Neural crest cell (in vitro differentiated cells): ENCODE measurements around the gene NDUFV3. TPM values are rescaled to one million over a fixed set of nuclear protein-coding genes. Genes with fewer than 3 reads are reported as not detected.

Source experiments
- DNase-seq: peaks from one replicate; pipeline ENCODE4 v3.0.0; 2021; ENCODE audit warnings: low read depth, mixed read lengths, low spot score
- H3K27ac Mint-ChIP-seq: one replicate; pipeline ENCODE4 v1.8.0; 2021; ENCODE audit warnings: mild to moderate bottlenecking, mixed read lengths; ENCODE audit not compliant: unreplicated experiment
- H3K27me3 Mint-ChIP-seq: 2 replicates; pipeline ENCODE4 v1.8.0; 2021; ENCODE audit warnings: low read depth, mild to moderate bottlenecking, mixed read lengths
- H3K36me3 Mint-ChIP-seq: 2 replicates; pipeline ENCODE4 v1.8.0; 2021; ENCODE audit warnings: low read depth, mild to moderate bottlenecking, mixed read lengths
- H3K4me1 Mint-ChIP-seq: 2 replicates; pipeline ENCODE4 v1.8.0; 2021; ENCODE audit warnings: mixed read lengths
- H3K4me3 Mint-ChIP-seq: one replicate; pipeline ENCODE4 v1.8.0; 2021; ENCODE audit warnings: mild to moderate bottlenecking, mixed read lengths
- H3K9me3 Mint-ChIP-seq: 2 replicates; pipeline ENCODE4 v1.8.0; 2021; ENCODE audit warnings: mixed read lengths
- total RNA-seq: library from RNA; stranded (reverse); gene quantifications from 2 replicates; pipeline ENCODE4 v1.2.1, GENCODE V29; 2021
- TF ChIP-seq, protein P1 (sequence below): fragments of 200-600 bp; sonication (generic); conservative IDR thresholded peaks from 2 replicates; pipeline ENCODE4 v1.5.0; 2021; ENCODE audit warnings: antibody characterized with exemption, mild to moderate bottlenecking

Gene NDUFV3
- total RNA-seq, 1 donor from 2014 or later = 38.1 TPM

GRCh38 chr21:42850866-42851391 is 42.2 kb upstream of the NDUFV3 start:
- Mint-ChIP-seq H3K36me3 (peaks cover 9% of the 10 kb centered on the region), H3K27ac (no peak overlapping the region), H3K4me1 (no peaks in the 10 kb centered on the region), H3K27me3 (no peaks in the 10 kb centered on the region), H3K9me3 (no peaks in the 10 kb centered on the region), H3K4me3 (no peak overlapping the region)
- DNase-seq = no peak
- TF ChIP-seq, protein P1, sequence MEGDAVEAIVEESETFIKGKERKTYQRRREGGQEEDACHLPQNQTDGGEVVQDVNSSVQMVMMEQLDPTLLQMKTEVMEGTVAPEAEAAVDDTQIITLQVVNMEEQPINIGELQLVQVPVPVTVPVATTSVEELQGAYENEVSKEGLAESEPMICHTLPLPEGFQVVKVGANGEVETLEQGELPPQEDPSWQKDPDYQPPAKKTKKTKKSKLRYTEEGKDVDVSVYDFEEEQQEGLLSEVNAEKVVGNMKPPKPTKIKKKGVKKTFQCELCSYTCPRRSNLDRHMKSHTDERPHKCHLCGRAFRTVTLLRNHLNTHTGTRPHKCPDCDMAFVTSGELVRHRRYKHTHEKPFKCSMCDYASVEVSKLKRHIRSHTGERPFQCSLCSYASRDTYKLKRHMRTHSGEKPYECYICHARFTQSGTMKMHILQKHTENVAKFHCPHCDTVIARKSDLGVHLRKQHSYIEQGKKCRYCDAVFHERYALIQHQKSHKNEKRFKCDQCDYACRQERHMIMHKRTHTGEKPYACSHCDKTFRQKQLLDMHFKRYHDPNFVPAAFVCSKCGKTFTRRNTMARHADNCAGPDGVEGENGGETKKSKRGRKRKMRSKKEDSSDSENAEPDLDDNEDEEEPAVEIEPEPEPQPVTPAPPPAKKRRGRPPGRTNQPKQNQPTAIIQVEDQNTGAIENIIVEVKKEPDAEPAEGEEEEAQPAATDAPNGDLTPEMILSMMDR = peak; percentile 49

DNA sequence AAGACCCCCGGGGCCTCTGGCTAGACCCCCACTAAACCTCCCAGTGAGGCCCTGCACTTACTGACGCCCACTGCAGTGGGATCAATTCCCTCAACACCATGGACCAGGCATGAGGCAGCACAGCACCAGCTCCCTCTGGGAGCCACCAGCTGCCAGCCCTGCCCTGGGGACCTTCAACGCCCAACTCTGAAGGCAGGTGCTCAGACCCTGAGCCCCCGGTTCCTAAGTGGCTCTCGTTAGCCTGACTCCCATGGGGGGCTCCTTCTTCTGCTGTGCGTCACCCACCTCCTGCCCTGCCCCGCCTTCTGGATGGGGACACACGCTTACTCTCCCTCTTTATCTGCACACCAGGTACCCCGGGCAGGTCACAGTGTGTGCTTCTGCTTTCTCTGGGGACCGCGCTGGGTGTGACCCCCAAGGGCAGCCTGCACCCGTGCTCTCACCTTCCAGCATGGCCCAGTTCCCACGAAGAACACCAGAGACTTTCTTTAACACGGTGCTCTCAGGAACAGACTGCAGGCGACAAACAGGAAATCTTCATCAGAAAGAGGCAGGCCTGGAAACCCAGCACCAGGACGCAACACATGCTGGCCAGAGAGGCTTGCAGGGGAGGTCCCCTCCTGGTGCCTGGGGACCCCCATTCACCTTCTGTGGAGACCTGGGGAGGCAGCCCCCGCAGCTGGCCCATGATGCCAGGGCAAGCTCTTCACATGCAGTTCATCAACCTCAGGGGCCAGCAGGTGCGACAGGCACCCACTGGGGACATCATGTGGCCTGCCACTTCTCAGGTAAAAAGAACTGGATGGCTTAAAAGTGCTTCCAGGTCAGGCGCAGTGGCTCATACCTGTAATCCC is 41.1 kb upstream of the NDUFV3 start:
- TF ChIP-seq, protein P1 = no peak
- no peaks in the 10 kb centered on the region for H3K4me1 Mint-ChIP-seq
- no peak for DNase-seq
- no peak overlapping the region for H3K4me3 Mint-ChIP-seq
- H3K9me3 Mint-ChIP-seq = no peaks in the 10 kb centered on the region
- H3K27me3 Mint-ChIP-seq = no peaks in the 10 kb centered on the region
- H3K27ac Mint-ChIP-seq = peak overlapping the region; percentile 78
- H3K36me3 Mint-ChIP-seq = peaks cover 11% of the 10 kb centered on the region

GRCh38 chr21:42852925-42853570 is 40.1 kb upstream of the NDUFV3 start:
- Mint-ChIP-seq H3K4me3 (no peak overlapping the region), H3K36me3 (peaks cover 10% of the 10 kb centered on the region), H3K9me3 (no peaks in the 10 kb centered on the region), H3K27ac (no peak overlapping the region), H3K27me3 (no peaks in the 10 kb centered on the region), H3K4me1 (no peaks in the 10 kb centered on the region)
- no peak for DNase-seq
- TF ChIP-seq, protein P1 = no peak

- H3K27ac Mint-ChIP-seq = no peak overlapping the region
- H3K4me3 Mint-ChIP-seq = no peak overlapping the region
- H3K9me3 Mint-ChIP-seq = no peaks in the 10 kb centered on the region
- no peaks in the 10 kb centered on the region for H3K27me3 Mint-ChIP-seq
- H3K36me3 Mint-ChIP-seq = peaks cover 9% of the 10 kb centered on the region
- H3K4me1 Mint-ChIP-seq = no peaks in the 10 kb centered on the region
- DNase-seq = no peak
- TF ChIP-seq, protein P1 = no peak
Measured at GRCh38 chr21:42853621-42854020, 39.5 kb upstream of the NDUFV3 start.

DNA sequence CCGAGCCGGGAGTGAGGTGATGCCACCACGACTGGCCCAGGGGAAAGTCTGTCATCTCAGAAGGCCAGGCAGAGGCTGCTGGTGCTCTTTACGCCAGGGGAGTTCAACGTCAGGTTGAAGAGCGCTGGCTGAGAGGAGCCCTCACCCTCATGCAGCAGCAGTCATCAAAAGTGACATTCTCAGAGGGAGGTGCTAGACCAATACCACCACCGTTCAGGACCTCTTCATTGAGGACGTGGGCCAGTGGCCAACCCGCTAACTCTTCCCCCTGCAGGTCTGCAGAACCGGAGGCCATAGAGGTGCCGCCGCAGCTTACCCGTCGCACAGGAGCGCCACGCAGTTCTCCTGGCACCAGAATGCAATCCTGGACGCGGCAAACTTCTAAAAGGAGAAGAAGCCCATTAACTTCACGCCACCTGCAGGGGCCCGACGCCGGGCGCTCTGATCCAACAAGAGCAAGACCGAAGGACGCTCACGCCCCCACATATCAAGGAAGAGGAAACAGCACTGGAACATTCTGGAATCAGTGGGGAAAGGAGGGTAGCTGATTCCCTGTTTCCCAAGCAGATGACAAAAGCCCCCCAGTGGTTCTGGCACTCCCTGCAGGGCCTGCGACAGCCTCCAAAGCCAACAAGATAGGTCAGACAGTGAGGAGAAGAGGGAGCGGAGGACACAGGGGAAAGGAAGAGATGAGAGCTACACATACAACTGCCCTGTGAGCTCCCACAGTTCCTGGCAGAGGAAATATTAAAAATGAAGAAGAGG is 38.7 kb upstream of the NDUFV3 start:
- TF ChIP-seq, protein P1 = peak; percentile 7
- H3K27ac Mint-ChIP-seq = peak overlapping the region; percentile 50
- H3K4me3 Mint-ChIP-seq = no peak overlapping the region
- no peaks in the 10 kb centered on the region for H3K9me3 Mint-ChIP-seq
- H3K36me3 Mint-ChIP-seq = peaks cover 4% of the 10 kb centered on the region
- H3K27me3 Mint-ChIP-seq = no peaks in the 10 kb centered on the region
- no peak for DNase-seq
- no peaks in the 10 kb centered on the region for H3K4me1 Mint-ChIP-seq
